ENCODE data around the gene BCL6B. TPM values are rescaled to one million over a fixed set of nuclear protein-coding genes. Genes with fewer than 3 reads are reported as not detected.

BCL6B gene
- polyA plus RNA-seq, 3 donors: 0.06 TPM; not detected in 2

DNA sequence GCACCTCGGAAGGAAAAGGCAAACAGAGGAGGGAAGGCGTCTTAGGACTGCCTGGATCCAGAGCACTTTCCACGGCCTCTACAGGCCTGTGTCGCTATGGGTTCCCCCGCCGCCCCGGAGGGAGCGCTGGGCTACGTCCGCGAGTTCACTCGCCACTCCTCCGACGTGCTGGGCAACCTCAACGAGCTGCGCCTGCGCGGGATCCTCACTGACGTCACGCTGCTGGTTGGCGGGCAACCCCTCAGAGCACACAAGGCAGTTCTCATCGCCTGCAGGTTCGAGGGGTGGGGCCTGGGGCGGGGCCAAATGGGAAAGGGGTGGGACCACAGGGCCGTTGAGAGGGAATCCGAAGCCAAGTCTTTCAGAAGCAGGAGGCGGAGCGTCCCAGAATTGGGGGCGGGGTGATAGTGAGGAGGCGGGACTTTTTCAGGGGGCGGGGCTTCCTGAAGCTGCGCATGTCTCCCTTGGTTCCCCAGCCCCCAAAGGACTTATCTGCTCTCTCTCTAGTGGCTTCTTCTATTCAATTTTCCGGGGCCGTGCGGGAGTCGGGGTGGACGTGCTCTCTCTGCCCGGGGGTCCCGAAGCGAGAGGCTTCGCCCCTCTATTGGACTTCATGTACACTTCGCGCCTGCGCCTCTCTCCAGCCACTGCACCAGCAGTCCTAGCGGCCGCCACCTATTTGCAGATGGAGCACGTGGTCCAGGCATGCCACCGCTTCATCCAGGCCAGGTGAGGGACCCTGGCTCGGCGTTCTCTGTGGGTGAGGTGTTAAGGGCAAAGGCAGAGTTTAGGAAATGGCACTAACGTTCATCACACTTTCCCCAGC lies 939 bp downstream of the BCL6B start:
- Histone ChIP-seq H3K9ac (ENCODE audit: insufficient read depth, low read length, poor library complexity, severe bottlenecking) (no peak overlapping the region), H3K4me3 (replicated peaks in 1 of 3; ENCODE audit: low read depth in 2 of 3, low read length in 3 of 3) (peak overlapping the region in 2 of 3 experiments; percentile 24 to 68), H3K9me3 (replicated peaks in 1 of 2; ENCODE audit: control insufficient read depth in 1 of 2, insufficient read depth in 1 of 2, low read length in 2 of 2) (peaks cover 0 to 3% of the 10 kb centered on the region in 2 donors), H3K27me3 (ENCODE audit: control insufficient read depth in 2 of 2, insufficient read depth in 2 of 2, low read length in 2 of 2) (peaks cover 0 to 25% of the 10 kb centered on the region in 2 donors), H3K4me1 (ENCODE audit: control insufficient read depth in 1 of 2, insufficient read depth in 2 of 2, low read length in 2 of 2) (peaks cover 24 to 29% of the 10 kb centered on the region in 2 donors), H3K36me3 (replicated peaks in 1 of 2; ENCODE audit: control insufficient read depth in 1 of 2, insufficient read depth in 2 of 2, low read length in 2 of 2) (no peaks in the 10 kb centered on the region), H4K20me1 (ENCODE audit: insufficient read depth, low read length) (no peaks in the 10 kb centered on the region), H3K27ac (ENCODE audit: low read depth in 1 of 2, low read length in 2 of 2) (no peak overlapping the region), H3K79me2 (ENCODE audit: insufficient read depth, low read length) (no peaks in the 10 kb centered on the region), H3K4me2 (replicated peaks; ENCODE audit: extremely low read depth, low read length, poor library complexity, severe bottlenecking) (peak overlapping the region; percentile 77), H2AFZ (ENCODE audit: insufficient read depth, low read depth, low read length, poor library complexity, severe bottlenecking) (peak overlapping the region; percentile 80)
- H3K27ac Mint-ChIP-seq: peak overlapping the region; percentile 42 to 94 (median 76)
- H3K4me1 Mint-ChIP-seq: peaks cover 30% of the 10 kb centered on the region
- TF ChIP-seq, protein P1, sequence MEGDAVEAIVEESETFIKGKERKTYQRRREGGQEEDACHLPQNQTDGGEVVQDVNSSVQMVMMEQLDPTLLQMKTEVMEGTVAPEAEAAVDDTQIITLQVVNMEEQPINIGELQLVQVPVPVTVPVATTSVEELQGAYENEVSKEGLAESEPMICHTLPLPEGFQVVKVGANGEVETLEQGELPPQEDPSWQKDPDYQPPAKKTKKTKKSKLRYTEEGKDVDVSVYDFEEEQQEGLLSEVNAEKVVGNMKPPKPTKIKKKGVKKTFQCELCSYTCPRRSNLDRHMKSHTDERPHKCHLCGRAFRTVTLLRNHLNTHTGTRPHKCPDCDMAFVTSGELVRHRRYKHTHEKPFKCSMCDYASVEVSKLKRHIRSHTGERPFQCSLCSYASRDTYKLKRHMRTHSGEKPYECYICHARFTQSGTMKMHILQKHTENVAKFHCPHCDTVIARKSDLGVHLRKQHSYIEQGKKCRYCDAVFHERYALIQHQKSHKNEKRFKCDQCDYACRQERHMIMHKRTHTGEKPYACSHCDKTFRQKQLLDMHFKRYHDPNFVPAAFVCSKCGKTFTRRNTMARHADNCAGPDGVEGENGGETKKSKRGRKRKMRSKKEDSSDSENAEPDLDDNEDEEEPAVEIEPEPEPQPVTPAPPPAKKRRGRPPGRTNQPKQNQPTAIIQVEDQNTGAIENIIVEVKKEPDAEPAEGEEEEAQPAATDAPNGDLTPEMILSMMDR (IDR thresholded peaks at IDR 0.05): no peak
- peaks cover 2% of the 10 kb centered on the region in 2 donors for H3K36me3 Mint-ChIP-seq
- H3K27me3 Mint-ChIP-seq (ENCODE audit: low read depth in 3 of 3): peaks cover 31 to 35% (median 33%) of the 10 kb centered on the region in 3 donors
- intact Hi-C loops (cut with micrococcal nuclease): loop anchor here (5.0 kb wide), 1 partner anchor 111 kb away; no protein-coding TSS in a partner anchor
- DNase-seq: peak; percentile 95 to 98 (median 97)
- WGBS (ENCODE audit: insufficient coverage): 41% methylated on average over 43 of the region's 51 CpGs
- H3K4me3 Mint-ChIP-seq: peak overlapping the region; percentile 78 to 91
- peaks cover 0 to 6% (median 0%) of the 10 kb centered on the region in 7 donors for H3K9me3 Mint-ChIP-seq

DNA sequence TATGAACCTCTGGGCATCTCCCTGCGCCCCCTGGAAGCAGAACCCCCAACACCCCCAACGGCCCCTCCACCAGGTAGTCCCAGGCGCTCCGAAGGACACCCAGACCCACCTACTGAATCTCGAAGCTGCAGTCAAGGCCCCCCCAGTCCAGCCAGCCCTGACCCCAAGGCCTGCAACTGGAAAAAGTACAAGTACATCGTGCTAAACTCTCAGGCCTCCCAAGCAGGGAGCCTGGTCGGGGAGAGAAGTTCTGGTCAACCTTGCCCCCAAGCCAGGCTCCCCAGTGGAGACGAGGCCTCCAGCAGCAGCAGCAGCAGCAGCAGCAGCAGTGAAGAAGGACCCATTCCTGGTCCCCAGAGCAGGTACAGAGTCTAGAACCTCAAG lies 1.5 kb downstream of the BCL6B start:
- H3K79me2 ChIP-seq (ENCODE audit: insufficient read depth, low read length): no peaks in the 10 kb centered on the region
- no peak overlapping the region for H2AFZ ChIP-seq (ENCODE audit: insufficient read depth, low read depth, low read length, poor library complexity, severe bottlenecking)
- no peak overlapping the region for H3K27ac ChIP-seq (ENCODE audit: low read depth in 1 of 2, low read length in 2 of 2)
- no peaks in the 10 kb centered on the region for H4K20me1 ChIP-seq (ENCODE audit: insufficient read depth, low read length)
- WGBS (ENCODE audit: insufficient coverage): 88% methylated on average over 6 of the region's 8 CpGs
- H3K27me3 ChIP-seq (ENCODE audit: control insufficient read depth in 2 of 2, insufficient read depth in 2 of 2, low read length in 2 of 2): peaks cover 0 to 25% of the 10 kb centered on the region in 2 donors
- peaks cover 0 to 3% of the 10 kb centered on the region in 2 donors for H3K9me3 ChIP-seq (replicated peaks in 1 of 2; ENCODE audit: control insufficient read depth in 1 of 2, insufficient read depth in 1 of 2, low read length in 2 of 2)
- no peak overlapping the region for H3K4me2 ChIP-seq (replicated peaks; ENCODE audit: extremely low read depth, low read length, poor library complexity, severe bottlenecking)
- peaks cover 0 to 6% (median 0%) of the 10 kb centered on the region in 7 donors for H3K9me3 Mint-ChIP-seq
- no peak for DNase-seq
- peaks cover 24 to 29% of the 10 kb centered on the region in 2 donors for H3K4me1 ChIP-seq (ENCODE audit: control insufficient read depth in 1 of 2, insufficient read depth in 2 of 2, low read length in 2 of 2)
- no peak overlapping the region for H3K4me3 Mint-ChIP-seq
- TF ChIP-seq, protein P1 (IDR thresholded peaks at IDR 0.05): no peak
- peaks cover 34% of the 10 kb centered on the region for H3K4me1 Mint-ChIP-seq
- H3K36me3 ChIP-seq (replicated peaks in 1 of 2; ENCODE audit: control insufficient read depth in 1 of 2, insufficient read depth in 2 of 2, low read length in 2 of 2): no peaks in the 10 kb centered on the region
- no peak overlapping the region for H3K9ac ChIP-seq (ENCODE audit: insufficient read depth, low read length, poor library complexity, severe bottlenecking)
- H3K4me3 ChIP-seq (replicated peaks in 1 of 3; ENCODE audit: low read depth in 2 of 3, low read length in 3 of 3): no peak overlapping the region
- peaks cover 30 to 33% (median 33%) of the 10 kb centered on the region in 3 donors for H3K27me3 Mint-ChIP-seq (ENCODE audit: low read depth in 3 of 3)
- H3K27ac Mint-ChIP-seq: peak overlapping the region in 4 of 7 donors; percentile 23 to 60 (median 44)
- peaks cover 2% of the 10 kb centered on the region in 2 donors for H3K36me3 Mint-ChIP-seq
- intact Hi-C loops (cut with micrococcal nuclease): loop anchor here (5.0 kb wide), 1 partner anchor 112 kb away; no protein-coding TSS in a partner anchor
